OCI-LY7 (cell line): ENCODE results near the gene ITIH1.

Source experiments
- EZH2phosphoT487 ChIP-seq: fragments of 200-600 bp; sonication (generic); IDR thresholded peaks from 2 replicates; pipeline ENCODE4 v1.6.1; 2018; ENCODE audit warnings: low read depth, borderline replicate concordance, mild to moderate bottlenecking, mixed run types, antibody characterized with exemption, low read length, moderate library complexity, mixed read lengths
- TF ChIP-seq, protein P1 (sequence below): fragments of 200-600 bp; sonication (generic); conservative IDR thresholded peaks from 2 replicates; pipeline ENCODE4 v1.5.1; 2014; ENCODE audit warnings: mild to moderate bottlenecking, antibody characterized with exemption, low read length, moderate library complexity, mixed read lengths

DNA sequence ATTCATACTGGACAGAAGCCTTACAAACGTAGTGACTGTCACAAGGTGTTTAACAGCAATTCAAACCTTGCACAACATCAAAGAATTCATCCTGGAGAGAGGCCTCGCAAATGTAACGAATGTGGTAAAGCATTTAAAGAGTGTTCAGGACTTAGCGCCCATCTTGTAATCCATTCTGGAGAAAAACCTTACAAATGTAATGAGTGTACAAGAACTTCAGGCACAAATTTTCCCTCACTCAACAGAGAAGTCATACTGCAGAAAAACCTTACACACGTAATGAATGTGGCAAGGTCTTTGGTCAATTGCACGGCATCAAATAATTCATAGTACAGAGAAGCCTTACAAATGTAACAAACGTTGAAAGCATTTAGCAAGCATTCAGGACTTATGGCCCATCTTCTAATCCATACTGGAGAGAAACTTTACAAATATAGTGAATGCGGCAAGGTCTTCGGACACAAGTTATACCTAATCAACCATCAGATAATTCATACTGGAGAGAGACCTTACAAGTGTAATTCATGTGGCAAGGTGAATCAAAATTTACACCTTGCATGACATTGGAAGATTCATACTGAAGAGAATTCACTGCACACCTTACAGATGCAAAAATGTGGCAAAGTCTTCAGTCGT is 44.0 kb upstream of the ITIH1 start:
- TF ChIP-seq, protein P1, sequence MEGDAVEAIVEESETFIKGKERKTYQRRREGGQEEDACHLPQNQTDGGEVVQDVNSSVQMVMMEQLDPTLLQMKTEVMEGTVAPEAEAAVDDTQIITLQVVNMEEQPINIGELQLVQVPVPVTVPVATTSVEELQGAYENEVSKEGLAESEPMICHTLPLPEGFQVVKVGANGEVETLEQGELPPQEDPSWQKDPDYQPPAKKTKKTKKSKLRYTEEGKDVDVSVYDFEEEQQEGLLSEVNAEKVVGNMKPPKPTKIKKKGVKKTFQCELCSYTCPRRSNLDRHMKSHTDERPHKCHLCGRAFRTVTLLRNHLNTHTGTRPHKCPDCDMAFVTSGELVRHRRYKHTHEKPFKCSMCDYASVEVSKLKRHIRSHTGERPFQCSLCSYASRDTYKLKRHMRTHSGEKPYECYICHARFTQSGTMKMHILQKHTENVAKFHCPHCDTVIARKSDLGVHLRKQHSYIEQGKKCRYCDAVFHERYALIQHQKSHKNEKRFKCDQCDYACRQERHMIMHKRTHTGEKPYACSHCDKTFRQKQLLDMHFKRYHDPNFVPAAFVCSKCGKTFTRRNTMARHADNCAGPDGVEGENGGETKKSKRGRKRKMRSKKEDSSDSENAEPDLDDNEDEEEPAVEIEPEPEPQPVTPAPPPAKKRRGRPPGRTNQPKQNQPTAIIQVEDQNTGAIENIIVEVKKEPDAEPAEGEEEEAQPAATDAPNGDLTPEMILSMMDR = no peak
- TF ChIP-seq EZH2phosphoT487 = no peak
